Suprapubic skin (tissue), 4 donors: Measurements from ENCODE around the gene FIZ1. TPM values are rescaled to one million over a fixed set of nuclear protein-coding genes. Genes with fewer than 3 reads are reported as not detected.

ENCODE experiments used
- DNase-seq, 2 donors: peaks; one replicate each; pipeline ENCODE4 v3.0.0-alpha.2; 2019; ENCODE audit warnings: low spot score in 2 of 2
- H3K27ac ChIP-seq: fragments of 200-600 bp; sonication (generic); one replicate; pipeline ENCODE4 v1.5.1; 2019
- H3K27me3 ChIP-seq: fragments of 200-600 bp; sonication (generic); one replicate; pipeline ENCODE4 v1.5.1; 2019
- H3K36me3 ChIP-seq: fragments of 200-600 bp; sonication (generic); one replicate; pipeline ENCODE4 v1.5.1; 2019
- H3K4me1 ChIP-seq: fragments of 200-600 bp; sonication (generic); one replicate; pipeline ENCODE4 v1.5.1; 2019
- H3K4me3 ChIP-seq: fragments of 200-600 bp; sonication (generic); one replicate; pipeline ENCODE4 v1.5.1; 2019; ENCODE audit warnings: mild to moderate bottlenecking
- H3K9me3 ChIP-seq: fragments of 200-600 bp; sonication (generic); one replicate; pipeline ENCODE4 v1.5.1; 2019
- CTCF ChIP-seq, 2 donors: fragments of 200-600 bp in 1 of 2; fragments of 450-650 bp in 1 of 2; sonication (generic) in 1 of 2; IDR thresholded peaks; one replicate each; pipeline ENCODE4 v1.5.1; 2016 to 2019; ENCODE audit warnings: antibody characterized with exemption in 2 of 2, mild to moderate bottlenecking in 1 of 2, moderate library complexity in 1 of 2
- EP300 ChIP-seq: sonication (generic); formaldehyde crosslinking; IDR thresholded peaks from one replicate; pipeline ENCODE4 v1.6.1; 2017; ENCODE audit warnings: antibody characterized with exemption
- POLR2A ChIP-seq, 2 donors: fragments of 450-650 bp; IDR thresholded peaks; one replicate each; pipeline ENCODE4 v1.6.1; 2017; ENCODE audit warnings: antibody characterized with exemption in 2 of 2, mild to moderate bottlenecking in 2 of 2, moderate library complexity in 2 of 2
- POLR2AphosphoS5 ChIP-seq, 3 donors: sonication (generic); formaldehyde crosslinking; IDR thresholded peaks; one replicate each; pipeline ENCODE4 v1.6.1; 2017; ENCODE audit warnings: antibody characterized with exemption in 3 of 3
- WGBS: methylation state at CpG from one replicate; pipeline ENCODE4 v1.1.5; 2018; 5-methylcytosine and 5-hydroxymethylcytosine counted together
- total RNA-seq, 4 donors: library from RNA; depleted of rRNA; stranded (reverse); fragments of >200 nt; gene quantifications; one replicate each; pipeline ENCODE4 v1.1.0, GENCODE V29; 2016

Gene FIZ1
- total RNA-seq, 4 donors from 2014 or later: 7.6 to 9.2 (median 8.5) TPM

GRCh38 chr19:55597501-55597921, 1.8 kb downstream of the FIZ1 start:
- Histone ChIP-seq H3K27me3 (no peaks in the 10 kb centered on the region), H3K27ac (no peak overlapping the region), H3K9me3 (no peaks in the 10 kb centered on the region), H3K4me3 (no peak overlapping the region), H3K36me3 (peaks cover 47% of the 10 kb centered on the region), H3K4me1 (peaks cover 23% of the 10 kb centered on the region)
- DNase-seq: no peak
- 92% methylated on average over 27 of the region's 30 CpGs for WGBS
- TF ChIP-seq POLR2A (IDR thresholded peaks at IDR 0.05) (no peak), EP300 (no peak), CTCF (IDR thresholded peaks at IDR 0.05) (no peak), POLR2AphosphoS5 (IDR thresholded peaks at IDR 0.05) (no peak)

GRCh38 chr19:55596304-55596703, 3.0 kb downstream of the FIZ1 start:
- WGBS: 94% methylated on average over 3 of the region's 3 CpGs
- Histone ChIP-seq H3K27ac (no peak overlapping the region), H3K4me1 (peaks cover 15% of the 10 kb centered on the region), H3K27me3 (no peaks in the 10 kb centered on the region), H3K36me3 (peaks cover 49% of the 10 kb centered on the region), H3K4me3 (no peak overlapping the region), H3K9me3 (no peaks in the 10 kb centered on the region)
- no peak for TF ChIP-seq CTCF (IDR thresholded peaks at IDR 0.05)
- no peak for TF ChIP-seq EP300
- no peak for TF ChIP-seq POLR2A (IDR thresholded peaks at IDR 0.05)
- no peak for DNase-seq

GRCh38 chr19:55594996-55595545, 4.2 kb downstream of the FIZ1 start:
- H3K27me3 ChIP-seq: no peaks in the 10 kb centered on the region
- 87% methylated on average over 4 of the region's 4 CpGs for WGBS
- TF ChIP-seq POLR2A (IDR thresholded peaks at IDR 0.05) (no peak), CTCF (IDR thresholded peaks at IDR 0.05) (no peak), EP300 (no peak), POLR2AphosphoS5 (IDR thresholded peaks at IDR 0.05) (no peak)
- H3K27ac ChIP-seq: no peak overlapping the region
- DNase-seq: no peak
- H3K4me1 ChIP-seq: peaks cover 6% of the 10 kb centered on the region
- H3K4me3 ChIP-seq: no peak overlapping the region
- no peaks in the 10 kb centered on the region for H3K9me3 ChIP-seq
- peaks cover 49% of the 10 kb centered on the region for H3K36me3 ChIP-seq

GRCh38 chr19:55593096-55593772, 6.1 kb downstream of the FIZ1 start:
- Histone ChIP-seq H3K4me3 (no peak overlapping the region), H3K4me1 (peaks cover under 1% of the 10 kb centered on the region), H3K9me3 (no peaks in the 10 kb centered on the region), H3K27me3 (no peaks in the 10 kb centered on the region), H3K36me3 (peaks cover 49% of the 10 kb centered on the region), H3K27ac (no peak overlapping the region)
- DNase-seq: no peak
- TF ChIP-seq CTCF (IDR thresholded peaks at IDR 0.05) (no peak), POLR2AphosphoS5 (IDR thresholded peaks at IDR 0.05) (no peak), POLR2A (IDR thresholded peaks at IDR 0.05) (no peak), EP300 (no peak)
- 84% methylated on average over 42 of the region's 68 CpGs for WGBS

GRCh38 chr19:55592391-55593090, 6.8 kb downstream of the FIZ1 start:
- 90% methylated on average over 39 of the region's 73 CpGs for WGBS
- H3K27ac ChIP-seq: no peak overlapping the region
- H3K4me1 ChIP-seq: peaks cover 3% of the 10 kb centered on the region
- H3K4me3 ChIP-seq: no peak overlapping the region
- no peak for DNase-seq
- peaks cover 48% of the 10 kb centered on the region for H3K36me3 ChIP-seq
- TF ChIP-seq POLR2A (IDR thresholded peaks at IDR 0.05) (no peak), CTCF (IDR thresholded peaks at IDR 0.05) (no peak), POLR2AphosphoS5 (IDR thresholded peaks at IDR 0.05) (no peak), EP300 (no peak)
- no peaks in the 10 kb centered on the region for H3K27me3 ChIP-seq
- no peaks in the 10 kb centered on the region for H3K9me3 ChIP-seq
